Loucy (cell line): ENCODE results near the gene ARHGAP27.

Experiments
- H2AFZ ChIP-seq: fragments of 200-600 bp; sonication (generic); 2 replicates; pipeline ENCODE4 v1.6.0; 2016; ENCODE audit warnings: antibody characterized with exemption, mild to moderate bottlenecking, low read length, moderate library complexity
- H3F3A ChIP-seq: fragments of 200-600 bp; 2 replicates; pipeline ENCODE4 v1.6.0; 2016; ENCODE audit warnings: antibody characterized with exemption, low read depth, mild to moderate bottlenecking
- H3K27me3 ChIP-seq: fragments of 200-600 bp; sonication (generic); 2 replicates; pipeline ENCODE4 v1.6.1; 2014; ENCODE audit warnings: low read length, mild to moderate bottlenecking; ENCODE audit not compliant: insufficient read depth, poor library complexity, severe bottlenecking
- H3K36me3 ChIP-seq: fragments of 200-600 bp; sonication (generic); 2 replicates; pipeline ENCODE4 v1.6.1; 2016; ENCODE audit warnings: low read length; ENCODE audit not compliant: insufficient read depth
- H3K4me1 ChIP-seq: fragments of 200-600 bp; sonication (generic); 2 replicates; pipeline ENCODE4 v1.5.1; 2014; ENCODE audit warnings: low read length, mild to moderate bottlenecking; ENCODE audit not compliant: insufficient read depth, poor library complexity, severe bottlenecking
- H3K4me2 ChIP-seq: fragments of 200-600 bp; sonication (generic); 2 replicates; pipeline ENCODE4 v1.6.0; 2014; ENCODE audit warnings: antibody characterized with exemption, low read length, low read depth, mild to moderate bottlenecking; ENCODE audit not compliant: poor library complexity, severe bottlenecking
- H3K4me3 ChIP-seq: fragments of 200-600 bp; sonication (generic); 2 replicates; pipeline ENCODE4 v1.5.1; 2014; ENCODE audit warnings: low read length, mild to moderate bottlenecking, mixed read lengths; ENCODE audit not compliant: poor library complexity, severe bottlenecking
- H3K79me2 ChIP-seq: fragments of 200-600 bp; sonication (generic); 2 replicates; pipeline ENCODE4 v1.6.1; 2014; ENCODE audit warnings: low read length; ENCODE audit not compliant: insufficient read depth
- H3K9ac ChIP-seq: fragments of 200-600 bp; sonication (generic); 2 replicates; pipeline ENCODE4 v1.6.0; 2014; ENCODE audit warnings: mild to moderate bottlenecking, low read depth, low read length, moderate library complexity; ENCODE audit not compliant: poor library complexity, severe bottlenecking
- H3K9me2 ChIP-seq: fragments of 200-600 bp; sonication (generic); replicated peaks from 2 replicates; pipeline ENCODE4 v1.6.1; 2016; ENCODE audit warnings: low read depth, low read length, mixed read lengths
- H3K9me3 ChIP-seq: fragments of 200-600 bp; sonication (generic); 2 replicates; pipeline ENCODE4 v1.6.1; 2014; ENCODE audit warnings: mild to moderate bottlenecking, antibody characterized with exemption, low read length, low read depth; ENCODE audit not compliant: insufficient read depth
- H4K20me1 ChIP-seq: fragments of 200-600 bp; sonication (generic); 2 replicates; pipeline ENCODE4 v1.6.0; 2014; ENCODE audit warnings: antibody characterized with exemption, low read length, mild to moderate bottlenecking; ENCODE audit not compliant: insufficient read depth, poor library complexity, severe bottlenecking
- EZH2phosphoT487 ChIP-seq: fragments of 200-600 bp; IDR thresholded peaks from 2 replicates; pipeline ENCODE4 v1.6.1; 2018; ENCODE audit warnings: antibody characterized with exemption, mild to moderate bottlenecking, moderate library complexity, borderline replicate concordance
- TF ChIP-seq, protein P1 (sequence below): fragments of 200-600 bp; sonication (generic); conservative IDR thresholded peaks from 2 replicates; pipeline ENCODE4 v1.5.1; 2014; ENCODE audit warnings: mild to moderate bottlenecking, antibody characterized with exemption, low read length

The ARHGAP27 gene

GRCh38 chr17:45430006-45430737, 2.5 kb downstream of the ARHGAP27 start:
- Histone ChIP-seq H2AFZ (no peak overlapping the region), H3K9me2 (no peaks in the 10 kb centered on the region), H3K9me3 (no peaks in the 10 kb centered on the region), H3K9ac (no peak overlapping the region), H3K27me3 (no peaks in the 10 kb centered on the region), H3K4me1 (peaks cover 8% of the 10 kb centered on the region), H3F3A (peaks cover 6% of the 10 kb centered on the region), H3K36me3 (no peaks in the 10 kb centered on the region), H3K79me2 (peaks cover 26% of the 10 kb centered on the region; the same call in 1 of the 2 replicates), H3K4me3 (no peak overlapping the region), H3K4me2 (peak overlapping the region; percentile 85), H4K20me1 (no peaks in the 10 kb centered on the region)
- TF ChIP-seq, protein P1, sequence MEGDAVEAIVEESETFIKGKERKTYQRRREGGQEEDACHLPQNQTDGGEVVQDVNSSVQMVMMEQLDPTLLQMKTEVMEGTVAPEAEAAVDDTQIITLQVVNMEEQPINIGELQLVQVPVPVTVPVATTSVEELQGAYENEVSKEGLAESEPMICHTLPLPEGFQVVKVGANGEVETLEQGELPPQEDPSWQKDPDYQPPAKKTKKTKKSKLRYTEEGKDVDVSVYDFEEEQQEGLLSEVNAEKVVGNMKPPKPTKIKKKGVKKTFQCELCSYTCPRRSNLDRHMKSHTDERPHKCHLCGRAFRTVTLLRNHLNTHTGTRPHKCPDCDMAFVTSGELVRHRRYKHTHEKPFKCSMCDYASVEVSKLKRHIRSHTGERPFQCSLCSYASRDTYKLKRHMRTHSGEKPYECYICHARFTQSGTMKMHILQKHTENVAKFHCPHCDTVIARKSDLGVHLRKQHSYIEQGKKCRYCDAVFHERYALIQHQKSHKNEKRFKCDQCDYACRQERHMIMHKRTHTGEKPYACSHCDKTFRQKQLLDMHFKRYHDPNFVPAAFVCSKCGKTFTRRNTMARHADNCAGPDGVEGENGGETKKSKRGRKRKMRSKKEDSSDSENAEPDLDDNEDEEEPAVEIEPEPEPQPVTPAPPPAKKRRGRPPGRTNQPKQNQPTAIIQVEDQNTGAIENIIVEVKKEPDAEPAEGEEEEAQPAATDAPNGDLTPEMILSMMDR, result no peak
- no peak for TF ChIP-seq EZH2phosphoT487

DNA sequence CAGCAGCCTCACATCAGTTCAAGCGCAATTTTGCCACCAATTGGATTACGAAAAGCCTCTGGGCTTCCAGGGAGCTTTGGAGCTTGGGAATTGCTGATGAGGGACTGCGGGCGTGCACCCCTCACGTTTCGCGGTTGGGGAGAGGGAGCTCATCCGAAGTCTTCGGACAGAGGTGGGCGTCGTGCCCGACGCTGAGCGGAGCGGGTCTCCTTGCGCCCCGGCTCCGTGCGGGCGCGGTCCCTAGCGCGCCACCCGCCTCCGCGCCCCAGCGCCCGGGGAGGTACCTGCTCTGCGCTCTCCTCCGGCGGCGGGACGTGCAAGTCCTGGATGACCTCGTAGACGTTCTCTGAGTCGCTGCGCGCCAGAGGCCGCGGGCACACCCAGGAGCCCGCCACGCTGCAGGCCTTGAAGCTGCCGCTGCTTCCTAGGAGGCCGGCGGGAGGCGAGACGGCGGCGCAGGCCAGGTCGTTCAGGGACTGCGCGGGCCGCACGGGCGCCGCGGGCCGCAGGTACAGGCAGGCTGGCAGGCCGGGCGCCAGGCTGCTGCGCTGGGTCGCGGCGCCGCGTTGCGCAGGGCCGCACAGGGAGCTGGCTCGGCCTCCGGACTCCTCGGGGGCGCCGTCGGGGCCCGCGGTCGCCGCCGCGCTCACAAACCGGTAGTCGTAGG, 3.2 kb downstream of the ARHGAP27 start:
- no peaks in the 10 kb centered on the region for H3K27me3 ChIP-seq
- H3K4me3 ChIP-seq, result no peak overlapping the region
- H3K36me3 ChIP-seq, result no peaks in the 10 kb centered on the region
- H4K20me1 ChIP-seq, result no peaks in the 10 kb centered on the region
- H3K9me3 ChIP-seq, result no peaks in the 10 kb centered on the region
- no peak for TF ChIP-seq EZH2phosphoT487
- TF ChIP-seq, protein P1, result no peak
- peaks cover 5% of the 10 kb centered on the region for H3K4me1 ChIP-seq
- H3F3A ChIP-seq, result peaks cover 6% of the 10 kb centered on the region
- no peak overlapping the region for H2AFZ ChIP-seq
- no peaks in the 10 kb centered on the region for H3K9me2 ChIP-seq
- no peak overlapping the region for H3K4me2 ChIP-seq
- H3K79me2 ChIP-seq, result peaks cover 26% of the 10 kb centered on the region; the same call in 1 of the 2 replicates
- H3K9ac ChIP-seq, result no peak overlapping the region

GRCh38 chr17:45428931-45429338, 3.7 kb downstream of the ARHGAP27 start:
- Histone ChIP-seq H2AFZ (no peak overlapping the region), H3K9ac (no peak overlapping the region), H3K4me2 (no peak overlapping the region)

More at GRCh38 chr17:45428931-45429338, 3.7 kb downstream of the ARHGAP27 start:
- peaks cover 6% of the 10 kb centered on the region for H3F3A ChIP-seq
- H3K4me1 ChIP-seq, result peaks cover 5% of the 10 kb centered on the region
- H3K9me2 ChIP-seq, result no peaks in the 10 kb centered on the region
- no peak for TF ChIP-seq EZH2phosphoT487
- TF ChIP-seq, protein P1, result no peak
- peaks cover 28% of the 10 kb centered on the region; the same call in 1 of the 2 replicates for H3K79me2 ChIP-seq
- no peaks in the 10 kb centered on the region for H3K27me3 ChIP-seq
- no peaks in the 10 kb centered on the region for H3K9me3 ChIP-seq
- no peaks in the 10 kb centered on the region for H4K20me1 ChIP-seq
- H3K4me3 ChIP-seq, result no peak overlapping the region
- no peaks in the 10 kb centered on the region for H3K36me3 ChIP-seq
